H9 (cell line): Measurements from ENCODE around the gene FTO. TPM values are rescaled to one million over a fixed set of nuclear protein-coding genes. Genes with fewer than 3 reads are reported as not detected.

ENCODE experiments used
- DNase-seq: peaks from one replicate; pipeline ENCODE4 v3.0.0-alpha.2; 2017
- H2AFZ ChIP-seq: one replicate; pipeline ENCODE4 v1.6.1; 2013; ENCODE audit warnings: mild to moderate bottlenecking, low read length, control low read depth, moderate library complexity
- H2AK5ac ChIP-seq: 2 replicates; pipeline ENCODE4 v1.6.1; 2013; ENCODE audit warnings: low read length, control low read depth, mixed read lengths; ENCODE audit not compliant: insufficient read length
- H2BK120ac ChIP-seq: one replicate; pipeline ENCODE4 v1.6.1; 2013; ENCODE audit warnings: low read depth, mild to moderate bottlenecking, low read length, control low read depth, inconsistent platforms; ENCODE audit not compliant: poor library complexity, severe bottlenecking
- H2BK12ac ChIP-seq: 2 replicates; pipeline ENCODE4 v1.6.1; 2013; ENCODE audit warnings: low read length, control low read depth, mixed read lengths, low read depth; ENCODE audit not compliant: insufficient read length
- H2BK15ac ChIP-seq: 2 replicates; pipeline ENCODE4 v1.6.1; 2013; ENCODE audit warnings: low read depth, low read length, control low read depth
- H2BK20ac ChIP-seq: one replicate; pipeline ENCODE4 v1.6.1; 2013; ENCODE audit warnings: low read depth, mild to moderate bottlenecking, low read length, control low read depth, inconsistent platforms; ENCODE audit not compliant: poor library complexity, severe bottlenecking
- H2BK5ac ChIP-seq: 2 replicates; pipeline ENCODE4 v1.6.1; 2013; ENCODE audit warnings: low read length, control low read depth, mixed read lengths; ENCODE audit not compliant: insufficient read length
- H3K14ac ChIP-seq: 2 replicates; pipeline ENCODE4 v1.6.1; 2013; ENCODE audit warnings: low read length, control low read depth; ENCODE audit not compliant: insufficient read depth
- H3K18ac ChIP-seq: 2 replicates; pipeline ENCODE4 v1.6.1; 2013; ENCODE audit warnings: low read depth, mild to moderate bottlenecking, mixed read lengths, low read length, control low read depth; ENCODE audit not compliant: insufficient read length
- H3K23ac ChIP-seq: 2 replicates; pipeline ENCODE4 v1.6.1; 2013; ENCODE audit warnings: low read length, control low read depth, mixed read lengths, low read depth; ENCODE audit not compliant: insufficient read length
- H3K23me2 ChIP-seq: 2 replicates; pipeline ENCODE4 v1.6.1; 2013; ENCODE audit warnings: low read depth, mild to moderate bottlenecking, mixed read lengths, low read length, control low read depth; ENCODE audit not compliant: insufficient read length, poor library complexity, severe bottlenecking
- H3K27ac ChIP-seq: 2 replicates; pipeline ENCODE4 v1.5.1; 2013; ENCODE audit warnings: low read length, control low read depth, mixed read lengths, low read depth; ENCODE audit not compliant: insufficient read length
- H3K27me3 ChIP-seq: 2 replicates; pipeline ENCODE4 v1.6.1; 2013; ENCODE audit warnings: low read length, control low read depth, inconsistent platforms; ENCODE audit not compliant: insufficient read depth
- H3K4ac ChIP-seq: 2 replicates; pipeline ENCODE4 v1.6.1; 2013; ENCODE audit warnings: low read depth, mild to moderate bottlenecking, control low read depth, inconsistent platforms, low read length, moderate library complexity
- H3K4me1 ChIP-seq: 2 replicates; pipeline ENCODE4 v1.6.1; 2013; ENCODE audit warnings: low read length, control low read depth, inconsistent platforms; ENCODE audit not compliant: insufficient read depth
- H3K4me2 ChIP-seq: 2 replicates; pipeline ENCODE4 v1.6.1; 2013; ENCODE audit warnings: low read length, control low read depth, mixed read lengths; ENCODE audit not compliant: insufficient read length, insufficient read depth
- H3K56ac ChIP-seq: 2 replicates; pipeline ENCODE4 v1.6.1; 2013; ENCODE audit warnings: low read depth, mild to moderate bottlenecking, mixed read lengths, low read length, control low read depth; ENCODE audit not compliant: insufficient read length
- H3K79me1 ChIP-seq: 2 replicates; pipeline ENCODE4 v1.6.1; 2013; ENCODE audit warnings: low read depth, mild to moderate bottlenecking, moderate library complexity, low read length, control low read depth, inconsistent platforms; ENCODE audit not compliant: insufficient read depth, poor library complexity, severe bottlenecking
- H3K79me2 ChIP-seq: 2 replicates; pipeline ENCODE4 v1.6.1; 2013; ENCODE audit warnings: low read length, control low read depth, inconsistent platforms; ENCODE audit not compliant: insufficient read depth
- H3K9ac ChIP-seq: 2 replicates; pipeline ENCODE4 v1.6.1; 2013; ENCODE audit warnings: low read length, control low read depth, mixed read lengths; ENCODE audit not compliant: insufficient read length; ENCODE audit errors: extremely low read depth
- H3K9me3 ChIP-seq: one replicate; pipeline ENCODE4 v1.6.1; 2013; ENCODE audit warnings: low read depth, low read length, inconsistent platforms; ENCODE audit not compliant: control insufficient read depth
- H3T11ph ChIP-seq: one replicate; pipeline ENCODE4 v1.6.1; 2013; ENCODE audit warnings: mild to moderate bottlenecking, low read length, control low read depth, inconsistent platforms
- H4K20me1 ChIP-seq: one replicate; pipeline ENCODE4 v1.6.1; 2013; ENCODE audit not compliant: control insufficient read depth, insufficient read length, insufficient read depth
- H4K5ac ChIP-seq: 2 replicates; pipeline ENCODE4 v1.6.1; 2013; ENCODE audit warnings: low read depth, mild to moderate bottlenecking, mixed read lengths, low read length, control low read depth; ENCODE audit not compliant: insufficient read length
- H4K8ac ChIP-seq: replicated peaks from 2 replicates; pipeline ENCODE4 v1.6.1; 2013; ENCODE audit warnings: low read length, control low read depth, mixed read lengths, low read depth; ENCODE audit not compliant: insufficient read length
- H4K91ac ChIP-seq: 2 replicates; pipeline ENCODE4 v1.6.1; 2013; ENCODE audit warnings: low read depth, mild to moderate bottlenecking, moderate library complexity, mixed read lengths, low read length, control low read depth; ENCODE audit not compliant: insufficient read length
- H3K27ac Mint-ChIP-seq, 3 experiments: 2 replicates in 2 of 3; 3 replicates in 1 of 3; pipeline ENCODE4 v1.8.0; 2020 to 2021; ENCODE audit warnings: mixed read lengths in 3 of 3, mild to moderate bottlenecking in 1 of 3, moderate library complexity in 1 of 3
- H3K27me3 Mint-ChIP-seq: 2 replicates; pipeline ENCODE4 v1.8.0; 2021; ENCODE audit warnings: low read depth, mild to moderate bottlenecking, moderate library complexity, mixed read lengths
- H3K36me3 Mint-ChIP-seq, 3 experiments: 2 replicates in 2 of 3; 3 replicates in 1 of 3; pipeline ENCODE4 v1.8.0; 2020 to 2021; ENCODE audit warnings: low read depth in 3 of 3, mixed read lengths in 3 of 3; ENCODE audit not compliant: insufficient read depth in 1 of 3
- H3K4me1 Mint-ChIP-seq, 2 experiments: 2 replicates each; pipeline ENCODE4 v1.8.0; 2020; ENCODE audit warnings: mixed read lengths in 2 of 2
- H3K4me3 Mint-ChIP-seq, 2 experiments: 2 replicates in 1 of 2; 3 replicates in 1 of 2; pipeline ENCODE4 v1.8.0; 2020 to 2021; ENCODE audit warnings: mild to moderate bottlenecking in 2 of 2, mixed read lengths in 2 of 2, moderate library complexity in 1 of 2
- H3K9me3 Mint-ChIP-seq, 2 experiments: 2 replicates in 1 of 2; 3 replicates in 1 of 2; pipeline ENCODE4 v1.8.0; 2020; ENCODE audit warnings: mild to moderate bottlenecking in 2 of 2, mixed read lengths in 2 of 2, moderate library complexity in 1 of 2
- WGBS: extraction: QIAGEN DNeasy Blood & Tissue Kit; methylation state at CpG from one replicate; pipeline ENCODE4 v1.1.7; 2013; ENCODE audit warnings: missing lambda C conversion rate, low lambda C conversion rate, mixed read lengths; ENCODE audit not compliant: insufficient read length; ENCODE audit errors: extremely low coverage; 5-methylcytosine and 5-hydroxymethylcytosine counted together
- total RNA-seq: library from RNA; stranded (reverse); gene quantifications from 2 replicates; pipeline ENCODE4 v1.2.1, GENCODE V29; 2021
- TF ChIP-seq, protein P1 (sequence below): fragments of 200-600 bp; sonication (generic); conservative IDR thresholded peaks from 3 replicates; pipeline ENCODE4 v1.8.0; 2021; ENCODE audit warnings: antibody characterized with exemption, mild to moderate bottlenecking

Gene FTO
- total RNA-seq, 1 experiment from 2014 or later: 67.9 TPM

DNA sequence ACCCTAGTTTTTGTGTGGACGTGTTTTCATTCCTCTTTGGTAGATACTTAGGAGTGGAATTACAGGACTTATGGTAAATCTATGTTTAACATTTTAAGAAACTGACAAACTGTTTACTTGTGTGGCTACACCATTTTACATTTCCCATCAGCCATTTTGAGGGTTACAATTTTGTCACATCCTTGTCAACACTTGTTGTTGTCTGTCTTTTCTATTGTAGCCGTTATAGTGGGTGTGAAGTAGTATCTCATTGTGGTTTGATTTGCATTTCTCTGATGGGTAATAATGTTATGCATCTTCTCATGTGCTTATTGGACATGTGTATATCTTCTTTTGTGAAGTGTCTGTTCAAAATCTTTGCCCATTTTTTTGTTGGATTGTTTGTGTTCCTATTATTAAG is 4.5 kb downstream of the FTO start:
- Histone ChIP-seq H2AK5ac (no peak overlapping the region), H3K27me3 (no peaks in the 10 kb centered on the region), H3K56ac (no peak overlapping the region), H3K18ac (no peak overlapping the region), H2BK15ac (no peak overlapping the region), H3K9ac (no peak overlapping the region), H3K27ac (no peak overlapping the region), H4K20me1 (no peaks in the 10 kb centered on the region), H3K4me2 (no peak overlapping the region), H3K9me3 (no peaks in the 10 kb centered on the region), H3T11ph (no peak overlapping the region), H4K5ac (no peak overlapping the region), H3K79me1 (peaks cover 3% of the 10 kb centered on the region), H3K23ac (no peak overlapping the region), H2BK5ac (no peak overlapping the region), H3K79me2 (0 out of 2 replicates have a peak, but pooled peaks cover 1% of the 10 kb centered on the region), H3K4me1 (no peaks in the 10 kb centered on the region), H3K14ac (no peak overlapping the region), H3K4ac (no peak overlapping the region), H4K8ac (no peak overlapping the region), H2BK20ac (no peak overlapping the region), H4K91ac (no peak overlapping the region), H2BK120ac (no peak overlapping the region), H2AFZ (no peak overlapping the region), H3K23me2 (peaks cover 4% of the 10 kb centered on the region), H2BK12ac (no peak overlapping the region)
- no CpG with 5 or more reads among the region's 2 CpGs for WGBS
- no peak overlapping the region for H3K27ac Mint-ChIP-seq
- H3K4me1 Mint-ChIP-seq: peaks cover 8 to 13% of the 10 kb centered on the region in 2 experiments
- no peaks in the 10 kb centered on the region; a peak in 1 of 5 replicates for H3K9me3 Mint-ChIP-seq
- no peak overlapping the region for H3K4me3 Mint-ChIP-seq
- TF ChIP-seq, protein P1, sequence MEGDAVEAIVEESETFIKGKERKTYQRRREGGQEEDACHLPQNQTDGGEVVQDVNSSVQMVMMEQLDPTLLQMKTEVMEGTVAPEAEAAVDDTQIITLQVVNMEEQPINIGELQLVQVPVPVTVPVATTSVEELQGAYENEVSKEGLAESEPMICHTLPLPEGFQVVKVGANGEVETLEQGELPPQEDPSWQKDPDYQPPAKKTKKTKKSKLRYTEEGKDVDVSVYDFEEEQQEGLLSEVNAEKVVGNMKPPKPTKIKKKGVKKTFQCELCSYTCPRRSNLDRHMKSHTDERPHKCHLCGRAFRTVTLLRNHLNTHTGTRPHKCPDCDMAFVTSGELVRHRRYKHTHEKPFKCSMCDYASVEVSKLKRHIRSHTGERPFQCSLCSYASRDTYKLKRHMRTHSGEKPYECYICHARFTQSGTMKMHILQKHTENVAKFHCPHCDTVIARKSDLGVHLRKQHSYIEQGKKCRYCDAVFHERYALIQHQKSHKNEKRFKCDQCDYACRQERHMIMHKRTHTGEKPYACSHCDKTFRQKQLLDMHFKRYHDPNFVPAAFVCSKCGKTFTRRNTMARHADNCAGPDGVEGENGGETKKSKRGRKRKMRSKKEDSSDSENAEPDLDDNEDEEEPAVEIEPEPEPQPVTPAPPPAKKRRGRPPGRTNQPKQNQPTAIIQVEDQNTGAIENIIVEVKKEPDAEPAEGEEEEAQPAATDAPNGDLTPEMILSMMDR: no peak
- H3K36me3 Mint-ChIP-seq: no peaks in the 10 kb centered on the region
- no peaks in the 10 kb centered on the region for H3K27me3 Mint-ChIP-seq
- DNase-seq: no peak
